GM12872 (cell line): ENCODE results near the gene CLCA1.

ENCODE experiments used
- TF ChIP-seq, protein P1 (sequence below): IDR thresholded peaks from 3 replicates; pipeline ENCODE4 v1.5.1; 2011; ENCODE audit warnings: low read depth, mild to moderate bottlenecking, low read length, moderate library complexity; ENCODE audit not compliant: insufficient read depth

Gene CLCA1

DNA sequence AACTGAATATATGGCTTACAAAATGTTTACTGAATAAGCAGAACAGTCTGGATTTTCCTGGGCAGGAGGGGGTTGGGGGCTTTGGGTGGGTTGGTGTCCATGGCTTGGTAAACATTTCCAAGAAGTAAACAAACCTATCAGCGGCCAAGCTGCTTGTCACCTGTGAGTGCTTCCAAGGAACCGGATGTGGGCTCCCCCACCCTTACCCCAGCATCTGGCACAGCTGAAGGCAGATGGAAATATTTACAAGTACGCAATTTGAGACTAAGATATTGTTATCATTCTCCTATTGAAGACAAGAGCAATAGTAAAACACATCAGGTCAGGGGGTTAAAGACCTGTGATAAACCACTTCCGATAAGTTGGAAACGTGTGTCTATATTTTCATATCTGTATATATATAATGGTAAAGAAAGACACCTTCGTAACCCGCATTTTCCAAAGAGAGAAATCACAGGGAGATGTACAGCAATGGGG lies at the start of gene CLCA1:
TSS of gene CLCA1 (plus strand) at position 427 of the 477 bp plus-strand sequence. CDS start at position 472, 45 bp downstream.
- TF ChIP-seq, protein P1, sequence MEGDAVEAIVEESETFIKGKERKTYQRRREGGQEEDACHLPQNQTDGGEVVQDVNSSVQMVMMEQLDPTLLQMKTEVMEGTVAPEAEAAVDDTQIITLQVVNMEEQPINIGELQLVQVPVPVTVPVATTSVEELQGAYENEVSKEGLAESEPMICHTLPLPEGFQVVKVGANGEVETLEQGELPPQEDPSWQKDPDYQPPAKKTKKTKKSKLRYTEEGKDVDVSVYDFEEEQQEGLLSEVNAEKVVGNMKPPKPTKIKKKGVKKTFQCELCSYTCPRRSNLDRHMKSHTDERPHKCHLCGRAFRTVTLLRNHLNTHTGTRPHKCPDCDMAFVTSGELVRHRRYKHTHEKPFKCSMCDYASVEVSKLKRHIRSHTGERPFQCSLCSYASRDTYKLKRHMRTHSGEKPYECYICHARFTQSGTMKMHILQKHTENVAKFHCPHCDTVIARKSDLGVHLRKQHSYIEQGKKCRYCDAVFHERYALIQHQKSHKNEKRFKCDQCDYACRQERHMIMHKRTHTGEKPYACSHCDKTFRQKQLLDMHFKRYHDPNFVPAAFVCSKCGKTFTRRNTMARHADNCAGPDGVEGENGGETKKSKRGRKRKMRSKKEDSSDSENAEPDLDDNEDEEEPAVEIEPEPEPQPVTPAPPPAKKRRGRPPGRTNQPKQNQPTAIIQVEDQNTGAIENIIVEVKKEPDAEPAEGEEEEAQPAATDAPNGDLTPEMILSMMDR = no peak

GRCh38 chr1:86419277-86419903 lies 49.3 kb upstream of the CLCA1 start:
- TF ChIP-seq, protein P1 = peak; percentile 69

GRCh38 chr1:86421601-86422280 lies 47.0 kb upstream of the CLCA1 start:
- TF ChIP-seq, protein P1 = no peak

DNA sequence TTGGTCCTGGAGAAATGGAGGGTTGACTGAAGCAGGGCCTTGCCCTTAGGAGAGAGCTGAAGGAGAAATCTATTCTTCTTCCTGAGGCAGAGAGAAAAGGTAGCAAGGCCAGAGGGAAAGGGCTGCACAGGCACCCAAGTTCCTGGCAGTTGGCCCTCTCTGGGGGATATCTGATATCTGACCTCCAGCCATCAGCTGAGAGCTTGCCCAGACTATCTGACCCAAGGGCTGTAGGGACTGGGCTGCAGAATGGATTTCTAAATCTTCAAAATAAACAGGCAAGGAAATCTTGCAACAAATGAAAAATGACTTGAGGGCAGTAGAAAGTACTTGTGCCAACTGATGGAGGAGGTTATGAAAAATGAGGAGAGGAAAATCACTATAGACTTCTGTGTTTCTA lies 45.3 kb upstream of the CLCA1 start:
- TF ChIP-seq, protein P1 = no peak

DNA sequence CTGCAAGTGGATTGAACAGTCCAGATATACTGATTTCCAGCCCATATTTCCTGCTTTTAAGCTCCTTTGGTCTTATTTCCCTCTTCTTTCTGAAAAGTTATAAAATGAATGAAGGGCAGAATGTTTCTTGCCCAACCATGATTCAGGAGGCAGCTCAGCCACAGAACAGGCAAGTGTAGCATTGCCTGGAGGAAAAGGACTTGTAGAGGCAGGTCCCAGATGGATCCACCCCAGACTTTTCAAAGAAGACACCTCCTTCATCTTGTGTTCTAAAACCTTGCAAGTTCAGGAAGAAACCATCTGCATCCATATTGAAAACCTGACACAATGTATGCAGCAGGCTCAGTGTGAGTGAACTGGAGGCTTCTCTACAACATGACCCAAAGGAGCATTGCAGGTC lies 44.9 kb upstream of the CLCA1 start, which contains the start of gene CLCA2:
TSS of gene CLCA2 (plus strand) at position 299 of the 400 bp plus-strand sequence. CDS start at position 376, 77 bp downstream.
- TF ChIP-seq, protein P1 = no peak

DNA sequence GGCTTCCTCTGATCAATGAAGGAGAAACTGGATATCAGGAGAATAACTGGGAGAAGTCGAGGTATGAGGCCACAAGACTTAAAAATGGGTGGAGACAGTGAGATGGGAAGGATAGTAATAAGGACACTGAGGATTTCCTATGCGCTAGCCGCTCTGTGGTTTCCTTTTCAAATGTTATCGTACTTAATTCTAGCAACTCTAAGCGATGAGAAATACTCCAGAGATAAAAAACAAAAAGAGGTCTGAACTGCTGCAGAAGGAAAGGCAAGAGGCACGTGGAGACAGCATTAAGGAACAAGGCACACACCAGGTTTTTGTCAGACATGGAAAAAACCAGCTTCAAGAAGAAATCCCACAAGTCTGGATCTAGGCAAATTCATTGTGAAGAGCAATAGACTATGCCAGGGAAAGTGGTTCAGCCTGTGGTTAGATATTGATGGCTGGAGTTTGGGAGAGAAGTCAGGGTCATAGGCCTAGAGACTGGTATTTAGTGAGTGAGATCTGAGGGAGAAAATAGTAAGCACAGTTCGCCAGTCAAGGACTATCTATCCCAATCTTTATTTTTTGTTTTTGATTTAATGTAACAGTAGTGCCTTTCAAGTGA lies 39.5 kb upstream of the CLCA1 start:
- TF ChIP-seq, protein P1 = no peak

GRCh38 chr1:86429835-86430234 lies 38.9 kb upstream of the CLCA1 start:
- TF ChIP-seq, protein P1 = no peak
